GM12872 (cell line): Measurements from ENCODE around the gene CTNNBL1.

Experiments
- CTCF ChIP-seq: IDR thresholded peaks from 3 replicates; pipeline ENCODE4 v1.5.1; 2011; ENCODE audit warnings: low read depth, mild to moderate bottlenecking, low read length, moderate library complexity; ENCODE audit not compliant: insufficient read depth

The CTNNBL1 gene

GRCh38 chr20:37656945-37657344, 36.9 kb upstream of the CTNNBL1 start:
- no peak for TF ChIP-seq CTCF

- no peak for TF ChIP-seq CTCF
Observed at GRCh38 chr20:37657924-37658804, 35.7 kb upstream of the CTNNBL1 start.

- no peak for TF ChIP-seq CTCF
Observed at GRCh38 chr20:37661519-37661918, 32.3 kb upstream of the CTNNBL1 start.

- no peak for TF ChIP-seq CTCF
Observed at GRCh38 chr20:37662308-37662707, 31.5 kb upstream of the CTNNBL1 start.

GRCh38 chr20:37668166-37668565, 25.7 kb upstream of the CTNNBL1 start:
- TF ChIP-seq CTCF = no peak

GRCh38 chr20:37669062-37669772, 24.6 kb upstream of the CTNNBL1 start:
- no peak for TF ChIP-seq CTCF

- TF ChIP-seq CTCF = no peak
Observed at GRCh38 chr20:37669773-37670236, 24.0 kb upstream of the CTNNBL1 start.
